DOHH2 (cell line): ENCODE data around the gene PACSIN1.

ENCODE experiments used
- CTCF ChIP-seq: fragments of 200-600 bp; sonication (generic); IDR thresholded peaks from one replicate; pipeline ENCODE4 v1.5.1; 2014; ENCODE audit warnings: antibody characterized with exemption, mild to moderate bottlenecking, low read depth, low read length; ENCODE audit not compliant: poor library complexity, severe bottlenecking
- EZH2phosphoT487 ChIP-seq: fragments of 200-600 bp; sonication (generic); IDR thresholded peaks from 2 replicates; pipeline ENCODE4 v1.6.1; 2017; ENCODE audit warnings: borderline replicate concordance, mild to moderate bottlenecking, antibody characterized with exemption, low read length, moderate library complexity, mixed read lengths

GRCh38 chr6:34475238-34475682 is 9.4 kb downstream of the PACSIN1 start:
- TF ChIP-seq CTCF (no peak), EZH2phosphoT487 (no peak)
